GM12878 (cell line): ENCODE measurements around the gene LDB2. TPM values are rescaled to one million over a fixed set of nuclear protein-coding genes. Genes with fewer than 3 reads are reported as not detected.

Experiments used
- ATAC-seq: fragments of 200-7000 bp; cut with Tn5 transposase; 3 replicates; pipeline ENCODE4 v1.9.1; 2020; ENCODE audit warnings: mild to moderate bottlenecking, moderate library complexity
- BruUV-seq: library from RNA; stranded (reverse); fragments of 400-500 nt; replicated peaks from 2 replicates; lab custom pipeline; 2021; lab: Mats Ljungman, UMichigan
- CTCF ChIA-PET: fragments of 300-600 bp; sonication (Branson Sonifier 250); formaldehyde crosslinking; extraction: SDS; loops from one replicate; lab custom pipeline; 2021; ENCODE audit warnings: inconsistent platforms; lab: Yijun Ruan, JAX
- POLR2A ChIA-PET: fragments of 350-600 bp; formaldehyde crosslinking; extraction: SDS; loops from one replicate; lab custom pipeline; 2021; ENCODE audit warnings: inconsistent platforms; lab: Charles Lee
- RAD21 ChIA-PET: fragments of 300-600 bp; sonication (Branson Sonifier 250); formaldehyde crosslinking; loops from one replicate; lab custom pipeline; 2023; ENCODE audit warnings: antibody characterized with exemption; ENCODE audit not compliant: unreplicated experiment; lab: Charles Lee
- SMC1A ChIA-PET: fragments of 300-600 bp; sonication (Branson Sonifier 250); formaldehyde crosslinking; loops from one replicate; lab custom pipeline; 2023; ENCODE audit not compliant: unreplicated experiment, uncharacterized antibody; lab: Charles Lee
- DNase-seq: peaks from one replicate; pipeline ENCODE4 v3.0.0-alpha.2; 2011; ENCODE audit warnings: low read depth, low spot score
- FAIRE-seq: peaks from 3 replicates; lab custom pipeline; 2011; peaks lifted over from hg19 to GRCh38; lab: Jason Lieb, UNC
- H2AFZ ChIP-seq: 2 replicates; pipeline ENCODE4 v1.6.0; 2011; ENCODE audit warnings: low read depth, low read length, control low read depth; ENCODE audit not compliant: control insufficient read depth
- H3K27ac ChIP-seq: 2 replicates; pipeline ENCODE4 v1.5.1; 2011; ENCODE audit warnings: control low read depth; ENCODE audit not compliant: control insufficient read depth, insufficient read depth
- H3K27me3 ChIP-seq, 2 experiments: replicated peaks in 1 of 2; 2 replicates each; pipeline versions ENCODE4 v1.6.0 to v1.6.1; 2011; ENCODE audit warnings: low read length in 1 of 2; ENCODE audit not compliant: control insufficient read depth in 2 of 2, insufficient read depth in 2 of 2
- H3K36me3 ChIP-seq, 2 experiments: 2 replicates each; pipeline ENCODE4 v1.5.1; 2011; ENCODE audit warnings: low read length in 1 of 2; ENCODE audit not compliant: control insufficient read depth in 2 of 2, insufficient read depth in 2 of 2
- H3K4me1 ChIP-seq: 2 replicates; pipeline ENCODE4 v1.6.1; 2011; ENCODE audit warnings: mild to moderate bottlenecking, low read length, moderate library complexity, mixed read lengths; ENCODE audit not compliant: control insufficient read depth, insufficient read depth
- H3K4me2 ChIP-seq: 2 replicates; pipeline ENCODE4 v1.6.0; 2011; ENCODE audit warnings: control low read depth; ENCODE audit not compliant: control insufficient read depth, insufficient read depth
- H3K4me3 ChIP-seq: fragments of 200-600 bp; sonication (generic); 2 replicates; pipeline ENCODE4 v1.5.1; 2016
- H3K79me2 ChIP-seq: 2 replicates; pipeline ENCODE4 v1.6.0; 2011; ENCODE audit warnings: low read length; ENCODE audit not compliant: control insufficient read depth, insufficient read depth
- H3K9ac ChIP-seq: 2 replicates; pipeline ENCODE4 v1.8.0; 2011; ENCODE audit warnings: low read length, control low read depth, mixed read lengths; ENCODE audit not compliant: control insufficient read depth, insufficient read depth
- H3K9me3 ChIP-seq: replicated peaks from 3 replicates; pipeline ENCODE4 v1.5.1; 2011; ENCODE audit warnings: mild to moderate bottlenecking, low read length; ENCODE audit not compliant: control insufficient read depth, insufficient read depth
- H4K20me1 ChIP-seq: 2 replicates; pipeline ENCODE4 v1.6.0; 2011; ENCODE audit not compliant: control insufficient read depth, insufficient read depth
- BCLAF1 ChIP-seq: fragments of 450-650 bp; IDR thresholded peaks from 2 replicates; pipeline ENCODE4 v1.6.1; 2017; ENCODE audit warnings: antibody characterized with exemption, mild to moderate bottlenecking, moderate library complexity
- BRCA1 ChIP-seq: IDR thresholded peaks from 2 replicates; pipeline ENCODE4 v1.6.1; 2011; ENCODE audit warnings: low read depth, low read length, improper control_type of control experiment
- HSF1 ChIP-seq: fragments of 150-350 bp; IDR thresholded peaks from 2 replicates; pipeline ENCODE4 v1.6.1; 2014; ENCODE audit warnings: mild to moderate bottlenecking, low read depth, low read length
- IRF3 ChIP-seq: fragments of 450-650 bp; IDR thresholded peaks from 2 replicates; pipeline ENCODE4 v1.6.1; 2014; ENCODE audit warnings: mild to moderate bottlenecking
- REST ChIP-seq: IDR thresholded peaks from 2 replicates; pipeline ENCODE4 v1.6.1; 2012; ENCODE audit warnings: mild to moderate bottlenecking, low read depth, low read length
- SMARCA5 ChIP-seq: fragments of 450-650 bp; IDR thresholded peaks from 2 replicates; pipeline ENCODE4 v1.6.1; 2017; ENCODE audit warnings: mild to moderate bottlenecking
- STAT3 ChIP-seq: IDR thresholded peaks from 2 replicates; pipeline ENCODE4 v1.6.1; 2011; ENCODE audit warnings: low read depth, low read length, improper control_type of control experiment
- ZNF687 ChIP-seq: fragments of 450-650 bp; IDR thresholded peaks from 2 replicates; pipeline ENCODE4 v1.6.1; 2017; ENCODE audit warnings: mild to moderate bottlenecking, moderate library complexity
- WGBS: methylation state at CpG from one replicate; pipeline ENCODE4 v1.1.6; 2016; ENCODE audit warnings: low lambda C conversion rate; ENCODE audit not compliant: insufficient replicate concordance, insufficient coverage; ENCODE audit errors: missing lambda C conversion rate; 5-methylcytosine and 5-hydroxymethylcytosine counted together
- in situ Hi-C: fragments of 300-500 bp; cut with MboI; formaldehyde crosslinking; loops from 9 replicates; pipeline ENCODE4 v1.14.3; 2018; ENCODE audit warnings: mixed read lengths
- intact Hi-C: fragments of 100-400 bp; cut with micrococcal nuclease; formaldehyde crosslinking; loops from one replicate; pipeline ENCODE4 v1.14.2; 2022; ENCODE audit not compliant: unreplicated experiment
- polyA plus RNA-seq, 11 experiments: library from polyadenylated mRNA; depleted of rRNA in 4 of 11; unstranded in 6 of 11; stranded (reverse) in 5 of 11; fragments of >200 nt; fragmentation: Nextera tagmentation in 4 of 11; fragmentation: Illumina TruSeq in 1 of 11; extraction: Ambion mirVana in 4 of 11; extraction: Trizol in 1 of 11; gene quantifications; 1 replicate in 1 of 11; 2 replicates in 10 of 11; pipeline versions ENCODE4 v1.2.1 to v1.2.3, GENCODE V29; 2011 to 2016; ENCODE audit warnings: inconsistent platforms in 2 of 11, missing spikeins in 2 of 11, low read depth in 1 of 11
- total RNA-seq, 4 experiments: library from RNA; depleted of rRNA in 3 of 4; stranded (reverse); fragments of >200 nt in 3 of 4; fragmentation: Illumina TruSeq in 1 of 4; extraction: Trizol in 1 of 4; gene quantifications; 2 replicates each; pipeline versions ENCODE4 v1.2.1 to v1.2.3, GENCODE V29; 2013 to 2021

LDB2 gene
- total and polyA plus RNA-seq, 10 of the 15 experiments (the other 5 are each of a cell fraction or from before 2014, with no cell fraction given) = 0.15 TPM; not detected in 9

- DNase-seq = no peak
- 11% methylated on average over 6 of the region's 6 CpGs for WGBS
- no peak for TF ChIP-seq REST
- no peak for TF ChIP-seq IRF3
- TF ChIP-seq STAT3 = no peak
- no peak for TF ChIP-seq BCLAF1
- TF ChIP-seq BRCA1 = no peak
- TF ChIP-seq SMARCA5 = no peak
- TF ChIP-seq HSF1 = no peak
- TF ChIP-seq ZNF687 = no peak
Measured at GRCh38 chr4:16938512-16939040, 40.1 kb upstream of the LDB2 start.

More at GRCh38 chr4:16938512-16939040, 40.1 kb upstream of the LDB2 start:
- ChIA-PET RAD21 (no interaction called here), POLR2A (no interaction called here), CTCF (interaction anchor here (0.6 to 1.7 kb wide), 2 partner anchors 22 to 67 kb away, joined by 3 to 8 read pairs; no protein-coding TSS in a partner anchor), SMC1A (interaction anchor here (0.7 kb wide), 1 partner anchor 21 kb away, joined by 3 read pairs; no protein-coding TSS in a partner anchor)
- Histone ChIP-seq H3K4me2 (no peak overlapping the region), H4K20me1 (no peaks in the 10 kb centered on the region), H3K9me3 (no peaks in the 10 kb centered on the region; the same call in 2 of the 3 replicates), H3K4me3 (no peak overlapping the region), H3K4me1 (no peaks in the 10 kb centered on the region), H2AFZ (no peak overlapping the region), H3K9ac (no peak overlapping the region), H3K36me3 (no peaks in the 10 kb centered on the region), H3K79me2 (no peaks in the 10 kb centered on the region), H3K27me3 (no peaks in the 10 kb centered on the region), H3K27ac (no peak overlapping the region)
- intact Hi-C loops = no loop called here
- ATAC-seq (no peak), FAIRE-seq (no peak)
- in situ Hi-C loops = no loop called here
- BruUV-seq = no TSS peak
